A549 (cell line): ENCODE measurements around the gene POLH. TPM values are rescaled to one million over a fixed set of nuclear protein-coding genes. Genes with fewer than 3 reads are reported as not detected.
"Not testable (repeated sequence)": the region's sequence is repeated elsewhere in the genome, so short reads cannot be mapped to it uniquely, and the experiment has no call there.

ENCODE experiments used
- ATAC-seq, 2 experiments: fragments of 200-7000 bp in 1 of 2; fragments of >200 bp in 1 of 2; cut with Nextera tagmentation in 1 of 2; cut with Tn5 transposase in 1 of 2; 3 replicates each; pipeline versions ENCODE4 v1.8.0 to v1.9.1; 2018 to 2020; ENCODE audit warnings: mild to moderate bottlenecking in 1 of 2, moderate library complexity in 1 of 2
- CTCF ChIA-PET: fragments of 300-600 bp; sonication (Branson Sonifier 250); formaldehyde crosslinking; extraction: SDS; loops from one replicate; lab custom pipeline; 2021; ENCODE audit warnings: antibody characterized with exemption, inconsistent platforms; lab: Yijun Ruan, JAX
- POLR2A ChIA-PET: fragments of 350-600 bp; formaldehyde crosslinking; extraction: SDS; loops from one replicate; lab custom pipeline; 2021; ENCODE audit warnings: antibody characterized with exemption, inconsistent platforms; lab: Yijun Ruan, JAX
- DNase-seq, 2 experiments: peaks; one replicate each; pipeline versions ENCODE4 v3.0.0 to v3.0.0-alpha.2; 2011 to 2016; ENCODE audit warnings: low read depth in 1 of 2, low spot score in 1 of 2
- FAIRE-seq: peaks from 2 replicates; lab custom pipeline; 2011; peaks lifted over from hg19 to GRCh38; lab: Jason Lieb, UNC
- H3K27ac ChIP-seq, 2 experiments: fragments of >200 bp; sonication (Bioruptor Twin); formaldehyde crosslinking; 3 replicates each; pipeline ENCODE4 v1.5.1; 2016 to 2017
- H3K4me1 ChIP-seq: fragments of >200 bp; sonication (Bioruptor Twin); formaldehyde crosslinking; 3 replicates; pipeline ENCODE4 v1.6.1; 2016
- H3K4me2 ChIP-seq: fragments of >200 bp; sonication (Bioruptor Twin); formaldehyde crosslinking; 3 replicates; pipeline ENCODE4 v1.6.1; 2016
- H3K4me3 ChIP-seq: fragments of >200 bp; sonication (Bioruptor Twin); formaldehyde crosslinking; 3 replicates; pipeline ENCODE4 v1.5.1; 2016
- H3K9me3 ChIP-seq: fragments of >200 bp; sonication (Bioruptor Twin); formaldehyde crosslinking; 3 replicates; pipeline ENCODE4 v1.6.1; 2016
- BHLHE40 ChIP-seq: IDR thresholded peaks from 2 replicates; pipeline ENCODE4 v1.6.1; 2012; ENCODE audit warnings: low read depth, low read length, inconsistent platforms
- CBX2 ChIP-seq: fragments of 200-600 bp; sonication (generic); IDR thresholded peaks from 2 replicates; pipeline ENCODE4 v1.6.1; 2016; ENCODE audit warnings: low read depth, mild to moderate bottlenecking, borderline replicate concordance
- CEBPB ChIP-seq, 2 experiments: fragments of >200 bp in 1 of 2; sonication (Bioruptor Twin) in 1 of 2; formaldehyde crosslinking in 1 of 2; IDR thresholded peaks; 2 replicates each; pipeline ENCODE4 v1.6.1; 2012 to 2016
- CHD2 ChIP-seq: fragments of 150-350 bp; IDR thresholded peaks from 2 replicates; pipeline ENCODE4 v1.6.1; 2014; ENCODE audit warnings: low read length; ENCODE audit not compliant: partially characterized antibody
- CHD4 ChIP-seq: fragments of 200-600 bp; sonication (generic); IDR thresholded peaks from 2 replicates; pipeline ENCODE4 v1.6.1; 2016; ENCODE audit warnings: antibody characterized with exemption, mild to moderate bottlenecking, borderline replicate concordance
- ESRRA ChIP-seq: fragments of 150-350 bp; IDR thresholded peaks from 2 replicates; pipeline ENCODE4 v1.6.1; 2014; ENCODE audit warnings: mild to moderate bottlenecking, low read length, borderline replicate concordance
- FOXS1 ChIP-seq: fragments of 250-450 bp; sonication (Bioruptor Pico); IDR thresholded peaks from 2 replicates; pipeline ENCODE4 v1.5.0; 2020; ENCODE audit warnings: mild to moderate bottlenecking, moderate library complexity
- HEYL ChIP-seq: fragments of 250-450 bp; sonication (Bioruptor Pico); IDR thresholded peaks from 2 replicates; pipeline ENCODE4 v1.8.0; 2021; ENCODE audit warnings: mild to moderate bottlenecking, moderate library complexity
- HOXB13 ChIP-seq: fragments of 250-450 bp; sonication (Bioruptor Pico); IDR thresholded peaks from 2 replicates; pipeline ENCODE4 v1.5.0; 2020; ENCODE audit warnings: low read depth, mild to moderate bottlenecking, moderate library complexity
- HOXB5 ChIP-seq: fragments of 250-450 bp; sonication (Bioruptor Pico); IDR thresholded peaks from 2 replicates; pipeline ENCODE4 v1.5.0; 2020; ENCODE audit warnings: mild to moderate bottlenecking, moderate library complexity
- KDM5A ChIP-seq: fragments of 200-600 bp; sonication (generic); IDR thresholded peaks from 2 replicates; pipeline ENCODE4 v1.6.1; 2016; ENCODE audit warnings: antibody characterized with exemption, mild to moderate bottlenecking
- MAFK ChIP-seq: fragments of 450-650 bp; IDR thresholded peaks from 2 replicates; pipeline ENCODE4 v1.6.1; 2014; ENCODE audit not compliant: partially characterized antibody
- MAZ ChIP-seq: fragments of 150-350 bp; IDR thresholded peaks from 2 replicates; pipeline ENCODE4 v1.6.1; 2014; ENCODE audit warnings: antibody characterized with exemption, low read depth, low read length, borderline replicate concordance
- MYC ChIP-seq: IDR thresholded peaks from 2 replicates; pipeline ENCODE4 v1.6.1; 2012; ENCODE audit warnings: mild to moderate bottlenecking, inconsistent platforms, low read length, improper control_type of control experiment, borderline replicate concordance
- NFE2L2 ChIP-seq: fragments of 150-350 bp; conservative IDR thresholded peaks from 2 replicates; pipeline ENCODE4 v1.6.1; 2014; ENCODE audit warnings: low read length
- NPAS2 ChIP-seq: fragments of 250-450 bp; sonication (Bioruptor Pico); IDR thresholded peaks from 2 replicates; pipeline ENCODE4 v1.8.0; 2022; ENCODE audit warnings: mild to moderate bottlenecking, moderate library complexity, borderline replicate concordance
- POLR2AphosphoS2 ChIP-seq: conservative IDR thresholded peaks from 2 replicates; pipeline ENCODE4 v1.6.1; 2012; ENCODE audit warnings: low read length, improper control_type of control experiment, inconsistent platforms
- RNF2 ChIP-seq: fragments of 200-600 bp; sonication (generic); IDR thresholded peaks from 2 replicates; pipeline ENCODE4 v1.6.1; 2016; ENCODE audit warnings: low read depth, mild to moderate bottlenecking, antibody characterized with exemption, moderate library complexity, borderline replicate concordance
- SMC3 ChIP-seq: fragments of >200 bp; sonication (Bioruptor Twin); formaldehyde crosslinking; IDR thresholded peaks from 3 replicates; pipeline ENCODE4 v1.6.1; 2018; ENCODE audit warnings: inconsistent platforms
- ZFP36 ChIP-seq: fragments of 450-650 bp; IDR thresholded peaks from 2 replicates; pipeline ENCODE4 v1.6.1; 2014; ENCODE audit warnings: borderline replicate concordance; ENCODE audit not compliant: partially characterized antibody
- ZNF302 ChIP-seq: fragments of 250-450 bp; sonication (Bioruptor Pico); IDR thresholded peaks from 2 replicates; pipeline ENCODE4 v1.9.0; 2021; ENCODE audit warnings: inconsistent platforms, mild to moderate bottlenecking, moderate library complexity
- WGBS: methylation state at CpG from one replicate; pipeline ENCODE4 v1.1.6; 2017; ENCODE audit errors: missing lambda C conversion rate; 5-methylcytosine and 5-hydroxymethylcytosine counted together
- polyA plus RNA-seq, 4 experiments: library from polyadenylated mRNA; depleted of rRNA in 3 of 4; stranded (reverse); fragments of >200 nt; fragmentation: RNase III in 1 of 4; extraction: RNeasy Plus Mini Kit Qiagen cat#74134 plus additional on column Dnase treatment in 1 of 4; gene quantifications; 2 replicates in 3 of 4; 3 replicates in 1 of 4; pipeline ENCODE4 v1.2.3, GENCODE V29; 2011 to 2017
- TF ChIP-seq, protein P1 (sequence below): IDR thresholded peaks from 2 replicates; pipeline ENCODE4 v1.6.1; 2012; ENCODE audit warnings: low read depth, borderline replicate concordance
- TF ChIP-seq, protein P2 (sequence below): IDR thresholded peaks from 2 replicates; pipeline ENCODE4 v1.6.1; 2012
- TF ChIP-seq, protein P3 (sequence below): fragments of >200 bp; sonication (Bioruptor Twin); formaldehyde crosslinking; IDR thresholded peaks from 3 replicates; pipeline ENCODE4 v1.6.1; 2016
- TF ChIP-seq, protein P4 (sequence below): fragments of >200 bp; sonication (Bioruptor Twin); formaldehyde crosslinking; IDR thresholded peaks from 3 replicates; pipeline ENCODE4 v1.5.1; 2016

The POLH gene
- polyA plus RNA-seq, 2 of the 4 experiments (the other 2 are of a cell fraction): 7.0 to 14.4 TPM

DNA sequence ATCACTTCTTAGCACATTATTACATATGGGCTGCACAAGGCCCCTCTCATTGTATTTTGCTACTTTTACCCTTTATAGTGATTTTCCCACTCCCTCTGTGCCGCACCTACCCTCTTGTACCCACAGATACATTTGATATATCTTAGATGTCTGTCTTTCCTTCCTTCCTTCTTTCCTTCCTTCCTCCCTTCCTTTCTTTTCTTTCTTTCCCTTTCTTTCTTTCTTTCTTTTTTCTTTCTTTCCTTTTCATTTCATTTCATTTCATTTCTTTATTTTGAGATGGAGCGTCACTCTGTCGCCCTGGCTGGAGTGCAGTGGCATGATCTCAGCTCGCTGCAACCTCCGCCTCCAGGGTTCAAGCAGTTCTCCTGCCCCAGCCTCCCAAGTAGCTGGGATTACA, 12.2 kb downstream of the POLH start:
- Histone ChIP-seq H3K4me1 (no peaks in the 10 kb centered on the region), H3K9me3 (no peaks in the 10 kb centered on the region), H3K27ac (no peak overlapping the region), H3K4me3 (no peak overlapping the region), H3K4me2 (no peak overlapping the region)
- FAIRE-seq: no peak
- ChIA-PET POLR2A (no interaction called here), CTCF (interaction anchor here (0.7 kb wide), 2 partner anchors 262 to 490 kb away, joined by 3 read pairs; no protein-coding TSS in a partner anchor)
- 97% methylated on average over 5 of the region's 5 CpGs for WGBS
- no peak for ATAC-seq
- TF ChIP-seq NPAS2 (CRISPR knock-in tag) (no peak), RNF2 (no peak), CBX2 (no peak), MAFK (no peak), KDM5A (no peak)
- TF ChIP-seq, protein P1, sequence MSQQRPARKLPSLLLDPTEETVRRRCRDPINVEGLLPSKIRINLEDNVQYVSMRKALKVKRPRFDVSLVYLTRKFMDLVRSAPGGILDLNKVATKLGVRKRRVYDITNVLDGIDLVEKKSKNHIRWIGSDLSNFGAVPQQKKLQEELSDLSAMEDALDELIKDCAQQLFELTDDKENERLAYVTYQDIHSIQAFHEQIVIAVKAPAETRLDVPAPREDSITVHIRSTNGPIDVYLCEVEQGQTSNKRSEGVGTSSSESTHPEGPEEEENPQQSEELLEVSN: no peak
- no peak for DNase-seq

DNA sequence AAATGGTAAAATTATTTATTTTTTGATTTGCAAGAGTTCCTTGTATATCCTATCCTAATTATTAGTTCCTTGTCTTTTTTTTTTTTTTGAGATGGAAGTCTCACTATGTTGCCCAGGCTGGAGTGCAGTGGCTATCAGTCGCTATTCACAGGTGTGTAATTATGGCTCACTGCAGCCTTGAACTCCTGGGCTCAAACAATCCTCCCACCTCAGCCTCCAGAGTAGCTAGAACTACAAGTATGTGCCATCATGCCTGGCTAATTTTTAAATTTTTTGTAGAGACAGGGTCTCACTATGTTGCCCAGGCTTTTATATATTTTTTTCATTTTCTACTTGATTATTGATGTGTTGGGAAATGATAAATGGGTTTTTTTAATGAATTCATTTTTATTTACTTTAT, 13.6 kb downstream of the POLH start:
- ATAC-seq, H3K4me3 ChIP-seq, H3K9me3 ChIP-seq, DNase-seq, H3K27ac ChIP-seq, FAIRE-seq, CTCF ChIA-PET, POLR2A ChIA-PET, H3K4me2 ChIP-seq, H3K4me1 ChIP-seq: not testable (repeated sequence)
- WGBS: 93% methylated on average over 1 of the region's 1 CpG

DNA sequence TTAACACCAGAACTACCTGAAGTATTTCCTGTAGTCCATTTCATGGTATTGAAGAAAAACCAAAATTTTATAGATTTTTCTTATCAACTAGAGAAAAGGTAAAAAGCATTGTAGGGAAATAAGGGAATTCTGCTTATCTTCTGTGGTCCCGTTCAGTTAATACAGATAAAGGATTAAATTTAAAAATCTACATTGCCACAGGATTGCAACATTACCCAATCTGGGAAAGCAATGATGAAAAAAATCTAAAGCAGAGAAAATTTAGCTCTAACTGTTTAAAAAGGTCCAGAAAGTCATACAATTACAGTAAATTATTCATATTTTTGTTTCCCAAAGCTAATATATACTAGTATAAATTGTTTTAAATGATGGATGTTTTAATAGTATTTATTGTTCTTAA, 18.0 kb downstream of the POLH start:
- FAIRE-seq (no peak), DNase-seq (no peak), ATAC-seq (no peak)
- Histone ChIP-seq H3K9me3 (no peaks in the 10 kb centered on the region), H3K4me1 (no peaks in the 10 kb centered on the region), H3K4me2 (no peak overlapping the region), H3K4me3 (no peak overlapping the region), H3K27ac (no peak overlapping the region)
- 88% methylated on average over 1 of the region's 1 CpG for WGBS
- CTCF ChIA-PET: interaction anchor here (0.8 to 7.1 kb wide), 4 partner anchors 9 to 87 kb away, joined by 3 to 45 read pairs (median 3); no protein-coding TSS in a partner anchor
- POLR2A ChIA-PET: interaction anchor here (0.9 kb wide), 1 partner anchor 10 kb away, joined by 3 read pairs; no protein-coding TSS in a partner anchor
- TF ChIP-seq, protein P2, sequence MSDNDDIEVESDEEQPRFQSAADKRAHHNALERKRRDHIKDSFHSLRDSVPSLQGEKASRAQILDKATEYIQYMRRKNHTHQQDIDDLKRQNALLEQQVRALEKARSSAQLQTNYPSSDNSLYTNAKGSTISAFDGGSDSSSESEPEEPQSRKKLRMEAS: no peak
- TF ChIP-seq BHLHE40 (no peak), ESRRA (no peak), MYC (no peak), ZFP36 (no peak), CHD4 (no peak), FOXS1 (CRISPR knock-in tag) (no peak), CHD2 (no peak), ZNF302 (CRISPR knock-in tag) (no peak), MAZ (no peak), CEBPB (IDR thresholded peaks at IDR 0.05) (no peak), SMC3 (no peak), HEYL (CRISPR knock-in tag) (no peak), POLR2AphosphoS2 (no peak), HOXB13 (CRISPR knock-in tag) (no peak), NFE2L2 (no peak), HOXB5 (CRISPR knock-in tag) (no peak)
- TF ChIP-seq, protein P3, sequence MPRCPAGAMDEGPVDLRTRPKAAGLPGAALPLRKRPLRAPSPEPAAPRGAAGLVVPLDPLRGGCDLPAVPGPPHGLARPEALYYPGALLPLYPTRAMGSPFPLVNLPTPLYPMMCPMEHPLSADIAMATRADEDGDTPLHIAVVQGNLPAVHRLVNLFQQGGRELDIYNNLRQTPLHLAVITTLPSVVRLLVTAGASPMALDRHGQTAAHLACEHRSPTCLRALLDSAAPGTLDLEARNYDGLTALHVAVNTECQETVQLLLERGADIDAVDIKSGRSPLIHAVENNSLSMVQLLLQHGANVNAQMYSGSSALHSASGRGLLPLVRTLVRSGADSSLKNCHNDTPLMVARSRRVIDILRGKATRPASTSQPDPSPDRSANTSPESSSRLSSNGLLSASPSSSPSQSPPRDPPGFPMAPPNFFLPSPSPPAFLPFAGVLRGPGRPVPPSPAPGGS: no peak
- TF ChIP-seq, protein P4, sequence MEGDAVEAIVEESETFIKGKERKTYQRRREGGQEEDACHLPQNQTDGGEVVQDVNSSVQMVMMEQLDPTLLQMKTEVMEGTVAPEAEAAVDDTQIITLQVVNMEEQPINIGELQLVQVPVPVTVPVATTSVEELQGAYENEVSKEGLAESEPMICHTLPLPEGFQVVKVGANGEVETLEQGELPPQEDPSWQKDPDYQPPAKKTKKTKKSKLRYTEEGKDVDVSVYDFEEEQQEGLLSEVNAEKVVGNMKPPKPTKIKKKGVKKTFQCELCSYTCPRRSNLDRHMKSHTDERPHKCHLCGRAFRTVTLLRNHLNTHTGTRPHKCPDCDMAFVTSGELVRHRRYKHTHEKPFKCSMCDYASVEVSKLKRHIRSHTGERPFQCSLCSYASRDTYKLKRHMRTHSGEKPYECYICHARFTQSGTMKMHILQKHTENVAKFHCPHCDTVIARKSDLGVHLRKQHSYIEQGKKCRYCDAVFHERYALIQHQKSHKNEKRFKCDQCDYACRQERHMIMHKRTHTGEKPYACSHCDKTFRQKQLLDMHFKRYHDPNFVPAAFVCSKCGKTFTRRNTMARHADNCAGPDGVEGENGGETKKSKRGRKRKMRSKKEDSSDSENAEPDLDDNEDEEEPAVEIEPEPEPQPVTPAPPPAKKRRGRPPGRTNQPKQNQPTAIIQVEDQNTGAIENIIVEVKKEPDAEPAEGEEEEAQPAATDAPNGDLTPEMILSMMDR: no peak
- TF ChIP-seq, all 56 proteins: peak for 0
